ENCODE data around the gene FAM90A26. TPM values are rescaled to one million over a fixed set of nuclear protein-coding genes. Genes with fewer than 3 reads are reported as not detected.
"Not testable (repeated sequence)": the region's sequence is repeated elsewhere in the genome, so short reads cannot be mapped to it uniquely, and the experiment has no call there.

FAM90A26 gene
- not detected in 2 replicates for total RNA-seq

GRCh38 chr4:9169791-9170459 is at the start of gene FAM90A26:
FAM90A26 (plus strand) TSS chr4:9170409; CDS start chr4:9173173, 2,764 bp downstream.
- DNase-seq (ENCODE audit: low read depth, low spot score), result not testable (repeated sequence)

GRCh38 chr4:9122711-9123110 is 47.5 kb upstream of the FAM90A26 start:
- DNase-seq (ENCODE audit: low read depth, low spot score), result not testable (repeated sequence)

- peak; percentile 58 for DNase-seq (ENCODE audit: low read depth, low spot score)
These were observed 46.6 kb upstream of the FAM90A26 start for GRCh38 chr4:9123572-9124007.

GRCh38 chr4:9125601-9126161 is 44.5 kb upstream of the FAM90A26 start:
- not testable (repeated sequence) for DNase-seq (ENCODE audit: low read depth, low spot score)

GRCh38 chr4:9131420-9131819 is 38.8 kb upstream of the FAM90A26 start:
- DNase-seq (ENCODE audit: low read depth, low spot score), result not testable (repeated sequence)

GRCh38 chr4:9132849-9133248 is 37.4 kb upstream of the FAM90A26 start:
- DNase-seq (ENCODE audit: low read depth, low spot score), result not testable (repeated sequence)

GRCh38 chr4:9134011-9134410 is 36.2 kb upstream of the FAM90A26 start:
- DNase-seq (ENCODE audit: low read depth, low spot score), result not testable (repeated sequence)

GRCh38 chr4:9134556-9134955 is 35.7 kb upstream of the FAM90A26 start:
- DNase-seq (ENCODE audit: low read depth, low spot score), result not testable (repeated sequence)

- not testable (repeated sequence) for DNase-seq (ENCODE audit: low read depth, low spot score)
These were observed 29.2 kb upstream of the FAM90A26 start for GRCh38 chr4:9141050-9141449.

GRCh38 chr4:9142786-9143185 is 27.4 kb upstream of the FAM90A26 start:
- DNase-seq (ENCODE audit: low read depth, low spot score), result not testable (repeated sequence)

GRCh38 chr4:9143421-9144080 is 26.7 kb upstream of the FAM90A26 start:
- DNase-seq (ENCODE audit: low read depth, low spot score), result no peak

- no peak for DNase-seq (ENCODE audit: low read depth, low spot score)
These were observed 23.2 kb upstream of the FAM90A26 start for GRCh38 chr4:9146967-9147366.

GRCh38 chr4:9147368-9147767 is 22.8 kb upstream of the FAM90A26 start:
- not testable (repeated sequence) for DNase-seq (ENCODE audit: low read depth, low spot score)

GRCh38 chr4:9148611-9149409 is 21.4 kb upstream of the FAM90A26 start:
- not testable (repeated sequence) for DNase-seq (ENCODE audit: low read depth, low spot score)

GRCh38 chr4:9151809-9152179 is 18.4 kb upstream of the FAM90A26 start:
- not testable (repeated sequence) for DNase-seq (ENCODE audit: low read depth, low spot score)

- DNase-seq (ENCODE audit: low read depth, low spot score), result peak; percentile 71
These were observed 17.8 kb upstream of the FAM90A26 start for GRCh38 chr4:9152180-9153007.

GRCh38 chr4:9153008-9153570 is 17.1 kb upstream of the FAM90A26 start:
- peak; percentile 94 for DNase-seq (ENCODE audit: low read depth, low spot score)

GRCh38 chr4:9153571-9154157 is 16.5 kb upstream of the FAM90A26 start:
- DNase-seq (ENCODE audit: low read depth, low spot score), result not testable (repeated sequence)

GRCh38 chr4:9155101-9155886 is 14.9 kb upstream of the FAM90A26 start:
- DNase-seq (ENCODE audit: low read depth, low spot score), result not testable (repeated sequence)

Measured in pulmonary artery endothelial cell (primary cell).